GM21619 (cell line): ENCODE measurements around the gene WNK2.

Experiments used
- ATAC-seq: cut with Tn5 transposase; IDR thresholded peaks from one replicate; pipeline ENCODE4 v1.9.1; 2021; ENCODE audit not compliant: unreplicated experiment

Gene WNK2

GRCh38 chr9:93263334-93264229 is 79.6 kb downstream of the WNK2 start:
- no peak for ATAC-seq

- ATAC-seq = no peak
Measured at GRCh38 chr9:93264338-93265125, 80.6 kb downstream of the WNK2 start.

GRCh38 chr9:93265301-93265971 is 81.5 kb downstream of the WNK2 start:
- no peak for ATAC-seq

- no peak for ATAC-seq
Measured at GRCh38 chr9:93265972-93266371, 82.0 kb downstream of the WNK2 start.

GRCh38 chr9:93266521-93267001 is 82.6 kb downstream of the WNK2 start:
- ATAC-seq = no peak

GRCh38 chr9:93267091-93267541 is 83.2 kb downstream of the WNK2 start:
- ATAC-seq = no peak

- no peak for ATAC-seq
Measured at GRCh38 chr9:93267681-93268505, 84.0 kb downstream of the WNK2 start.

GRCh38 chr9:93268551-93269314 is 84.8 kb downstream of the WNK2 start:
- ATAC-seq = no peak

GRCh38 chr9:93270976-93271375 is 87.0 kb downstream of the WNK2 start:
- ATAC-seq = no peak

- no peak for ATAC-seq
Measured at GRCh38 chr9:93276973-93277372, 93.0 kb downstream of the WNK2 start.

GRCh38 chr9:93278144-93278543 is 94.2 kb downstream of the WNK2 start:
- ATAC-seq = no peak

GRCh38 chr9:93280661-93281259 is 96.8 kb downstream of the WNK2 start:
- ATAC-seq = no peak

GRCh38 chr9:93286252-93287188 is 102.6 kb downstream of the WNK2 start:
- no peak for ATAC-seq

GRCh38 chr9:93287189-93287552 is 103.2 kb downstream of the WNK2 start:
- no peak for ATAC-seq

- ATAC-seq = no peak
Measured at GRCh38 chr9:93287593-93287992, 103.7 kb downstream of the WNK2 start.

GRCh38 chr9:93288341-93288740 is 104.4 kb downstream of the WNK2 start:
- ATAC-seq = no peak

- ATAC-seq = no peak
Measured at GRCh38 chr9:93288891-93289883, 105.2 kb downstream of the WNK2 start.
